OCI-LY7 (cell line): ENCODE data around the gene EDNRA.

Source experiments
- CTCF ChIP-seq: fragments of 200-600 bp; sonication (generic); conservative IDR thresholded peaks from 2 replicates; pipeline ENCODE4 v1.5.1; 2014; ENCODE audit warnings: mild to moderate bottlenecking, antibody characterized with exemption, low read length, moderate library complexity, mixed read lengths
- EZH2phosphoT487 ChIP-seq: fragments of 200-600 bp; sonication (generic); IDR thresholded peaks from 2 replicates; pipeline ENCODE4 v1.6.1; 2018; ENCODE audit warnings: low read depth, borderline replicate concordance, mild to moderate bottlenecking, mixed run types, antibody characterized with exemption, low read length, moderate library complexity, mixed read lengths

- TF ChIP-seq CTCF (peak; percentile 92), EZH2phosphoT487 (no peak)
Measured at GRCh38 chr4:147518846-147519767, 38.2 kb downstream of the EDNRA start.
